Neural cell (in vitro differentiated cells): ENCODE data around the gene CEP89.

Source experiments
- POLR2AphosphoS5 ChIP-seq: IDR thresholded peaks from 2 replicates; pipeline ENCODE4 v1.6.1; 2012
- RAD21 ChIP-seq: fragments of 450-650 bp; conservative IDR thresholded peaks from 2 replicates; pipeline ENCODE4 v1.6.1; 2014; ENCODE audit warnings: antibody characterized with exemption, mild to moderate bottlenecking, moderate library complexity
- TAF1 ChIP-seq: IDR thresholded peaks from 2 replicates; pipeline ENCODE4 v1.6.1; 2012; ENCODE audit warnings: low read depth
- TF ChIP-seq, protein P1 (sequence below): fragments of 450-650 bp; IDR thresholded peaks from 2 replicates; pipeline ENCODE4 v1.5.1; 2014; ENCODE audit warnings: antibody characterized with exemption, mild to moderate bottlenecking, moderate library complexity; ENCODE audit not compliant: poor library complexity, severe bottlenecking

DNA sequence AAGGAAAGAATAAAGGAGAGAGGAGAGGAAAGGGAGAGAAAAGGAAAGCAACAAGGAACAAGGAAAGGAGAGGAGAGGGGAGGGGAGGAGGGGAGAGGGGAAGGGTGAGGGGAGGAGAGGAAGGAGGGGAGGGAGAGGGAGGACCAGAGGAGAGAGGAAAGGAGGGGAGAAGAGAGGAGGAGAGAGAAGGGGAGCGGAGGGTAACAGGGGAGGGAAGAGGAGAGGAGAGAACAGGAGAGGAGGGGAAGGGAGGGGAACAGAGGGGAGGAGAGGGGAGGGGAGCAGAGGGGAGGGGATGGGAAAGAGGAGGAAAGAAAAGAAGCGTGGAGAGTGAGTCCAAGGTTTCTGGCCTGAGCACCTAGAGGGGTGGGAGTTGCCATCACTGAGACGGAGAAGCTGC is 27.0 kb upstream of the CEP89 start:
- TF ChIP-seq POLR2AphosphoS5 (no peak), RAD21 (no peak), TAF1 (no peak)
- TF ChIP-seq, protein P1, sequence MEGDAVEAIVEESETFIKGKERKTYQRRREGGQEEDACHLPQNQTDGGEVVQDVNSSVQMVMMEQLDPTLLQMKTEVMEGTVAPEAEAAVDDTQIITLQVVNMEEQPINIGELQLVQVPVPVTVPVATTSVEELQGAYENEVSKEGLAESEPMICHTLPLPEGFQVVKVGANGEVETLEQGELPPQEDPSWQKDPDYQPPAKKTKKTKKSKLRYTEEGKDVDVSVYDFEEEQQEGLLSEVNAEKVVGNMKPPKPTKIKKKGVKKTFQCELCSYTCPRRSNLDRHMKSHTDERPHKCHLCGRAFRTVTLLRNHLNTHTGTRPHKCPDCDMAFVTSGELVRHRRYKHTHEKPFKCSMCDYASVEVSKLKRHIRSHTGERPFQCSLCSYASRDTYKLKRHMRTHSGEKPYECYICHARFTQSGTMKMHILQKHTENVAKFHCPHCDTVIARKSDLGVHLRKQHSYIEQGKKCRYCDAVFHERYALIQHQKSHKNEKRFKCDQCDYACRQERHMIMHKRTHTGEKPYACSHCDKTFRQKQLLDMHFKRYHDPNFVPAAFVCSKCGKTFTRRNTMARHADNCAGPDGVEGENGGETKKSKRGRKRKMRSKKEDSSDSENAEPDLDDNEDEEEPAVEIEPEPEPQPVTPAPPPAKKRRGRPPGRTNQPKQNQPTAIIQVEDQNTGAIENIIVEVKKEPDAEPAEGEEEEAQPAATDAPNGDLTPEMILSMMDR = no peak
